Mucosa of rectum (tissue), 2 donors: ENCODE measurements around the gene MEGF11.

Experiments used
- H3K27ac ChIP-seq, 2 donors: one replicate each; pipeline ENCODE4 v1.7.0; 2013; ENCODE audit warnings: inconsistent platforms in 2 of 2, low read depth in 2 of 2, low read length in 2 of 2
- H3K27me3 ChIP-seq, 2 donors: one replicate each; pipeline ENCODE4 v1.7.0; 2013; ENCODE audit warnings: low read length in 2 of 2; ENCODE audit not compliant: control insufficient read depth in 2 of 2, insufficient read depth in 2 of 2
- H3K36me3 ChIP-seq, 2 donors: one replicate each; pipeline ENCODE4 v1.7.0; 2013; ENCODE audit warnings: low read length in 2 of 2; ENCODE audit not compliant: control insufficient read depth in 2 of 2, insufficient read depth in 2 of 2
- H3K4me1 ChIP-seq, 2 donors: one replicate each; pipeline ENCODE4 v1.7.0; 2013; ENCODE audit warnings: low read length in 2 of 2, mild to moderate bottlenecking in 1 of 2; ENCODE audit not compliant: control insufficient read depth in 2 of 2, insufficient read depth in 2 of 2
- H3K4me3 ChIP-seq, 2 donors: one replicate each; pipeline ENCODE4 v1.7.0; 2013; ENCODE audit warnings: low read length in 2 of 2
- H3K9ac ChIP-seq, 2 donors: one replicate each; pipeline ENCODE4 v1.7.0; 2013; ENCODE audit warnings: low read length in 2 of 2, low read depth in 1 of 2, mild to moderate bottlenecking in 1 of 2
- H3K9me3 ChIP-seq, 2 donors: one replicate each; pipeline ENCODE4 v1.7.0; 2013; ENCODE audit warnings: low read length in 2 of 2; ENCODE audit not compliant: control insufficient read depth in 2 of 2
- donor health status: healthy.
- donor health status: Normal muscosa, but diverticular disease.

MEGF11 gene

DNA sequence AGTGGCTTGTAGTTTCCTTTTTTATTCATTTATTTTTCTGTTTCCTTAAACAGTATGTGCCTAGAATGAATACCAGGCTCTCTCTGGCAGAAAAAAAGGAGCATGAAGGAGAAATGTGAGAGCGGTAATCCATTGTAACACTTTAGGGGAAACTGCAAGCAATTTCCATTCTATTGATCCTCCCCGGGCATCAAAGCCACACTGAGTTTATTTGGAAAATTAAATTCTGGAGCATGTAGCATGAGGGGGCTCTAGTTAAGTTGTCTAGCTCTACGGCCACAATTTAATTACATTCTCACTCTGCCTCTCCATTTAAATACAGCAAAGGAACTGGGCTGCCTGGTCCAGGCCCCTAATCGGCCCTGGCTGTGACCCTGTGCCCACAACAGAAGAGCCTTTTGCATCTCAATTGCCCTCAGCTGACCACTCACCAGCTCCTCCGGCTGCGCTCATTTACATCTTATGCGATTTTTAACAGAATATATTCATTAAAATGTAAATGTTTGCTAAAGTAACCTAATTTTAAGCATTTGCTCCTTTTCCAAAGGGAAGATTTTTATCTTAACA is 72.9 kb downstream of the MEGF11 start:
- Histone ChIP-seq H3K36me3 (no peaks in the 10 kb centered on the region), H3K9me3 (no peaks in the 10 kb centered on the region), H3K4me3 (no peak overlapping the region), H3K27me3 (peaks cover 0 to 4% of the 10 kb centered on the region in 2 donors), H3K9ac (no peak overlapping the region), H3K4me1 (no peaks in the 10 kb centered on the region), H3K27ac (no peak overlapping the region)

DNA sequence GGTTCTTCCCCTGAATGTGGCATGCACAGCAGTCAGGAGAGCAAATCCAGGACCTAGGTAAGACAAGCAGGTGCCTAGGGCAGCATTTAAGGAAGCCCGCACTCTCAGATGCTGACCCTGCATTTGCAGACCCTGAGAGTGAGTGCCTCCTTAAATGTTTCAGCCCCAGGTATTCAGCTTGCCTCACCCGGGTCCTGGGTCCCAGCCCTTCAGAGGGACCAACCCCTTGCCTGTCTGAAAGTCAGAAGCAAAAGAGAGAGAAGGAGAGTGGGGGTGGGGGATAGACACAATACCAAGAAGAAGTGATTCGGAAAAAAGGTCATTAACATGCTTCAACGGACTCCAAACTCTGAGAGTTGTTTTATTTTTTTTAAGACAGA is 75.0 kb downstream of the MEGF11 start:
- Histone ChIP-seq H3K27ac (no peak overlapping the region), H3K4me3 (no peak overlapping the region), H3K9me3 (no peaks in the 10 kb centered on the region), H3K4me1 (no peaks in the 10 kb centered on the region), H3K36me3 (no peaks in the 10 kb centered on the region), H3K9ac (no peak overlapping the region), H3K27me3 (peaks cover 0 to 4% of the 10 kb centered on the region in 2 donors)

DNA sequence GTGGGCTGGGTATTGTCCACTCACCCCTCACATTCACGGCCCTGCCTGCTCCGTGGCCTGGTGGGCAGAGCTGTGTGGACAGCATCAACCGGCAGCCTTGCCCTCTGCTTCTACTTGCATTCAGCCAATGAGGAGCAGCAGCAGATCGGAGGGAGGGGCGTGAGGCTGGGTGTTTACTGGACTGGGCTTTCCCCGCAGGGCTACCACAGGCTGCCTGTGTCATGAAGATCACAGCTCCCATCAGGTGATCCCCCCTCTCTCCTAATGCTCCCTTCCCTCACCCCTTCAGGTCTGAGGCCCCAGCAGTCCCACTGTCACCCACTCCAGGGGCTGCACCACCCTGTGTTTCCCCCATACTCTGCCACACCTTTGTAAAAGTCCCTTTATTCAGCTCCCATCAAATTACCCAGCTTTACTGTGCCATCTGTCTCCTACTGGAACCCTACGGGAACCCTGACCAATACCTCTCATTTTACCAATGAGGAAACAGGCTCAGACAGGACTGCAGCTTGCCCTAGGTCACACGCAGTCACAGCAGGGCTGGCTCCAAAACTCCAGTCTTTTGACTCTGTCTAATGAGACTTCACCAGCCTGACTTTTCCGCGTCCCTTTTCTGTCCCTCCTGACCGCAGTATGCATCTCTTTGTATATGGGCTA is 81.1 kb downstream of the MEGF11 start:
- no peak overlapping the region for H3K27ac ChIP-seq
- H3K9ac ChIP-seq: no peak overlapping the region
- H3K9me3 ChIP-seq: no peaks in the 10 kb centered on the region
- no peaks in the 10 kb centered on the region for H3K4me1 ChIP-seq
- H3K4me3 ChIP-seq: no peak overlapping the region
- H3K36me3 ChIP-seq: no peaks in the 10 kb centered on the region
- H3K27me3 ChIP-seq: no peaks in the 10 kb centered on the region

DNA sequence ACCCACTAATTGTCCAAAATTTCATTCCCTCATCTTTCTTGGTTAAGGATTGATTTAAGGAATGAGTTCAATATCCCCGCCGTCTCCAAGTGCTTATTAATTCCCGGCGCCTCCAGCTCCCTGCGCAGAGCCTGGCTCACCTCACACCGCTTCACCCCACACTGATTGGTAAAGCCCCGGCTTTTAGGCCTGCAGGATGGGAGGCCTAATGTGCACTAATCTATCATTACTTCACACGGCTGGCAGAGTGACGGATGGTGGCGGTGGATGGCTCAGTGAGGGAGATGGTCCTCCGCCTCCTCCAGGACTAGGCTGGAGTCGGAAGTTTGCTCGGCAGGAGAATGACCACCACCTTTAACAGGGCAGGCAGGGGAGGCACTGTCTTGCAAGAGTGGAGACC is 81.7 kb downstream of the MEGF11 start:
- Histone ChIP-seq H3K27ac (no peak overlapping the region), H3K4me3 (no peak overlapping the region), H3K27me3 (no peaks in the 10 kb centered on the region), H3K36me3 (no peaks in the 10 kb centered on the region), H3K9me3 (no peaks in the 10 kb centered on the region), H3K9ac (no peak overlapping the region), H3K4me1 (no peaks in the 10 kb centered on the region)

DNA sequence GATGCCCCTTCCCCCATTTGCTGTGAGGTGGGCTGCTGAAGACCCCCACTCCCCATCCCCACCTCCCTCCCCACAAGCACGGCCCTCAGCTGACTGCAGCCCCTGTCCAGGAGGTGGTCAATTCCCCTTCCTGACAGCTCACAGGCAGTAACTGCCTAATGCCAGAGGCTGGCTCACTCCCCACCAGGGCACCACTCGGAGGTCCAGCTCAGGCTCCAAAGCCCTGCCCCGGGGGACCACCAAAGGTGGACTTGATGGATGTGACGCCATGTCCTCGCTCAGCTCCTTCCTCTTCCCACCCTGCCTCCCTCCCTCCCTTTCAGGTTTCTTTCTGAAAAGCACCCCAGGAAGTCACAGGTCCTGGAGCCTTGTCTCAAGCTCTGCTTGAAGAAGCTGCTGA is 82.8 kb downstream of the MEGF11 start:
- Histone ChIP-seq H3K4me3 (no peak overlapping the region), H3K27ac (no peak overlapping the region)

DNA sequence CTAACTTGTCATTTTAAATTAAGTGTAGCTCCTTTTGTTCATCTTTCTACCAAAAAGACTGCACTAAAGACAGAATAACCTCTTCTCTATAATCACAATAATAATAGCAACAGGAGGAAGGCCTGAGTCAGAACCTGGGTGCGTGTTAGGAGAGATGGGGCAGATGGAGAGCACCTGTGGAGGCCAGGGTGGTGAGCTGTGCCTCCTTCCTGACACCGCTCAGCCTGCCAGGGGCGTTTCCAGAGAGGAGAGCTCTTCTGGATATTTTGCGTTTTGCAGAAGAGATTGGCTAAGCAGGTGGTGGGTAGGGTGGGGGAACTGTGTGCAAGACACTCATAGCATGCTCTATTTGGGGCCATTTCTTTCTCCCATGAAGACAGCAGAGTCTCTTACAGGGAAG is 83.5 kb downstream of the MEGF11 start:
- Histone ChIP-seq H3K9ac (no peak overlapping the region), H3K9me3 (no peaks in the 10 kb centered on the region), H3K27me3 (no peaks in the 10 kb centered on the region), H3K36me3 (no peaks in the 10 kb centered on the region), H3K27ac (no peak overlapping the region), H3K4me1 (no peaks in the 10 kb centered on the region), H3K4me3 (no peak overlapping the region)

More for the DNA sequence above, 82.8 kb downstream of the MEGF11 start:
- Histone ChIP-seq H3K9ac (no peak overlapping the region), H3K4me1 (no peaks in the 10 kb centered on the region), H3K36me3 (no peaks in the 10 kb centered on the region), H3K27me3 (no peaks in the 10 kb centered on the region), H3K9me3 (no peaks in the 10 kb centered on the region)

DNA sequence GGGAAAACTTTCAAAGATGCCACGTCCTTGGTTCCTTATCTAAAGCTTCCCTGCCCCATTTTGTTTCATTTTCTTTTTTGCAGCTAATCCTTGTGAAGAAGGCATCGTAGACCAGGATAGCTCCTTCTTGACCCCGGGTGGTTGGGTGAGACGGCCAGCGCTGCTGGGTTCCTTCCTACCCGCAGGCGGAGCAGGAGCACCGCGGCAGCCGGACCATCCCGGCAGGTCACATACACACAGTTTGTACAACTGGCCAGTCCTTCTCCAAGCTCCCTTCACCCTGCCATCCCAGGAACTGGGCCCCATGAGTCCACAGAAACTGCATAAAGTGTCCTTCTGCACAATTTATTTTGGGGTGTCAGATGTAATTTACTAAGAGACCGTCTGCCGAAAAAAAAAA is 83.9 kb downstream of the MEGF11 start:
- Histone ChIP-seq H3K27ac (no peak overlapping the region), H3K9ac (no peak overlapping the region), H3K27me3 (no peaks in the 10 kb centered on the region), H3K4me1 (no peaks in the 10 kb centered on the region), H3K36me3 (no peaks in the 10 kb centered on the region), H3K9me3 (no peaks in the 10 kb centered on the region), H3K4me3 (no peak overlapping the region)

DNA sequence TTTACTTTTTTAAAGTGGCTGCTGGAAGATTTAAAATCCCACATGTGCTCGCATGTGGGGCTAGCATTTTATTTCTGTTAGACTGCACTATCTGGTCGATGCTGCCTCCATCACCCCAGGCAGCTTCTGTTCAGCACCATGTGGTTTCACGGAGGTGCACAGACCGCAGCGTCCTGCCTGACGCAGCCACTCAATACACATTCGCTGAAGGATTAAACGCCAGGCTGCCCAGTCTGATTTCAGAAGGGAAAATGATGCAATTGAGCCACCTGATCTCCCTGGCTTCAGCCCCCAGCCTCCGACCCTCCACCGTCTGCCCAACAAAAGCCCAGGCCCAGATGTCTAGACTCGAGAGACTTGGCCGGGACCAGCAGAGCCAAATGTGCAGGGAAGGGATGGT is 84.5 kb downstream of the MEGF11 start:
- Histone ChIP-seq H3K9me3 (no peaks in the 10 kb centered on the region), H3K36me3 (no peaks in the 10 kb centered on the region), H3K9ac (no peak overlapping the region), H3K4me1 (no peaks in the 10 kb centered on the region), H3K4me3 (no peak overlapping the region), H3K27me3 (no peaks in the 10 kb centered on the region), H3K27ac (no peak overlapping the region)

DNA sequence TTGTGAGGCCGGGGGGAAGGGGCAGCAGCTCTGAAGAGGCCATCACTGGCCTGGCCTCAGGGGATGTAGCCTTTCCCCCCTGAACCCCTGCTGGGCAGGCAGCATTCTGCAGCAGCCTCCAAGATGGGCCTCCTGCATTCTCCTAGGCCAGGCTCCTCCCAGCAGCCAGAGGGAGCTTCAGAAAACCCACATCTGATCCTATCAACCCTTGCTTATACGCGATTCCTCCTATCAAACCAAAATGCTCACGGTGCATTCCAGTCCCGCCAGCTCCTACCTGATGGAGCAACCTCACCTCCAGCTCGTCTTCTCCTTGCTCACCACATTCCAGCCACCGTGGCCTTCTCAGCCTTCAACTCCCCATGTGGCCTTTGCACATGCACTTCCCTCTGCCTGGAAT is 85.7 kb downstream of the MEGF11 start:
- Histone ChIP-seq H3K27me3 (no peaks in the 10 kb centered on the region), H3K27ac (no peak overlapping the region), H3K4me3 (no peak overlapping the region)

DNA sequence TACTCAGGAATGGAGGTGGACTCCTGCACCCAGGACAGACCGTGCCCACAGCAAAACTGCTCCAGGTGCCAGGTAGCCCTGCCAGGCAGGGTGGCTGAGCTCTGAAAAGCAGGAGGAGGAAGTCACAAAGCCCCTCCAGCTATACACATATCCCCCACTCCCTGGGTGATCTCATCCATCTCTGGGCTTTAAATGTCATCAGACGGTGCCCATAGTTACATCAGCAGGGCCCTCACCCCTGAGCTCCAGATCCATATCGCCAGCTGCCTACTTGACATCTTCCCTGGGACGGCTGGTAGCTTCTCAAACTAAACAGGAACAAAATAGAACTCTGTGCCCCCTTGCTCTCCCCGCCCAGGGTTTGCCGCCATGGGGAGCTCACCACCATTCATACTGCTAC is 87.7 kb downstream of the MEGF11 start:
- H3K9ac ChIP-seq: no peak overlapping the region
- H3K27me3 ChIP-seq: no peaks in the 10 kb centered on the region
- no peaks in the 10 kb centered on the region for H3K4me1 ChIP-seq
- no peak overlapping the region for H3K27ac ChIP-seq
- H3K9me3 ChIP-seq: no peaks in the 10 kb centered on the region
- H3K36me3 ChIP-seq: no peaks in the 10 kb centered on the region
- H3K4me3 ChIP-seq: no peak overlapping the region

More for the DNA sequence above, 85.7 kb downstream of the MEGF11 start:
- Histone ChIP-seq H3K4me1 (no peaks in the 10 kb centered on the region), H3K9ac (no peak overlapping the region), H3K36me3 (no peaks in the 10 kb centered on the region), H3K9me3 (no peaks in the 10 kb centered on the region)
